GM19035 (cell line): ENCODE measurements around the gene SCN1B.

Experiments
- ATAC-seq: cut with Tn5 transposase; IDR thresholded peaks from one replicate; pipeline ENCODE4 v1.9.1; 2021; ENCODE audit not compliant: unreplicated experiment

The SCN1B gene

GRCh38 chr19:35051796-35052195 lies 21.5 kb downstream of the SCN1B start:
- no peak for ATAC-seq

- no peak for ATAC-seq
Observed at GRCh38 chr19:35052599-35053190, 22.4 kb downstream of the SCN1B start.

GRCh38 chr19:35053667-35054293 lies 23.5 kb downstream of the SCN1B start:
- no peak for ATAC-seq

GRCh38 chr19:35054626-35055025 lies 24.4 kb downstream of the SCN1B start:
- ATAC-seq = no peak

GRCh38 chr19:35055715-35056179 lies 25.5 kb downstream of the SCN1B start:
- ATAC-seq = no peak

GRCh38 chr19:35056513-35057063 lies 26.3 kb downstream of the SCN1B start:
- ATAC-seq = no peak

- no peak for ATAC-seq
Observed at GRCh38 chr19:35058370-35058769, 28.1 kb downstream of the SCN1B start.

GRCh38 chr19:35059006-35059798 lies 28.9 kb downstream of the SCN1B start:
- ATAC-seq = no peak

GRCh38 chr19:35059799-35060091 lies 29.5 kb downstream of the SCN1B start:
- ATAC-seq = no peak

GRCh38 chr19:35060160-35060855 lies 30.0 kb downstream of the SCN1B start:
- no peak for ATAC-seq

GRCh38 chr19:35061583-35062373 lies 31.5 kb downstream of the SCN1B start:
- ATAC-seq = no peak

GRCh38 chr19:35062942-35063341 lies 32.7 kb downstream of the SCN1B start:
- ATAC-seq = no peak

- no peak for ATAC-seq
Observed at GRCh38 chr19:35063940-35064818, 33.9 kb downstream of the SCN1B start.

- no peak for ATAC-seq
Observed at GRCh38 chr19:35065574-35065973, 35.3 kb downstream of the SCN1B start.

GRCh38 chr19:35066121-35066520 lies 35.9 kb downstream of the SCN1B start:
- no peak for ATAC-seq

GRCh38 chr19:35066691-35067563 lies 36.7 kb downstream of the SCN1B start:
- peak; percentile 79 for ATAC-seq

- ATAC-seq = no peak
Observed at GRCh38 chr19:35068941-35069634, 38.8 kb downstream of the SCN1B start.

GRCh38 chr19:35069696-35070095 lies 39.4 kb downstream of the SCN1B start:
- ATAC-seq = no peak
